GM23338 (cell line): Measurements from ENCODE around the gene ZCCHC2. TPM values are rescaled to one million over a fixed set of nuclear protein-coding genes. Genes with fewer than 3 reads are reported as not detected.

Experiments
- ATAC-seq: fragments of 200-7000 bp; cut with Tn5 transposase; 3 replicates; pipeline ENCODE4 v1.9.1; 2020
- DNase-seq: peaks from one replicate; pipeline ENCODE4 v3.0.0-alpha.2; 2015; ENCODE audit warnings: low spot score
- H2AFZ ChIP-seq: fragments of 200-600 bp; sonication (generic); 2 replicates; pipeline ENCODE4 v1.8.0; 2016; ENCODE audit warnings: antibody characterized with exemption, mild to moderate bottlenecking, moderate library complexity
- H3F3A ChIP-seq: fragments of 200-600 bp; sonication (generic); replicated peaks from 2 replicates; pipeline ENCODE4 v1.8.0; 2017; ENCODE audit warnings: antibody characterized with exemption, mixed run types, low read depth
- H3K27ac ChIP-seq: fragments of 200-600 bp; sonication (generic); 2 replicates; pipeline ENCODE4 v1.6.1; 2016; ENCODE audit warnings: low read depth
- H3K27me3 ChIP-seq: fragments of 200-600 bp; sonication (generic); 2 replicates; pipeline ENCODE4 v1.8.0; 2016; ENCODE audit warnings: mild to moderate bottlenecking, mixed run types, moderate library complexity; ENCODE audit not compliant: insufficient read depth
- H3K36me3 ChIP-seq: fragments of 200-600 bp; sonication (generic); 2 replicates; pipeline ENCODE4 v1.8.0; 2016; ENCODE audit warnings: mild to moderate bottlenecking; ENCODE audit not compliant: insufficient read depth
- H3K4me1 ChIP-seq: fragments of 200-600 bp; sonication (generic); 2 replicates; pipeline ENCODE4 v1.8.0; 2016; ENCODE audit warnings: mild to moderate bottlenecking, moderate library complexity; ENCODE audit not compliant: insufficient read depth
- H3K4me2 ChIP-seq: fragments of 200-600 bp; sonication (generic); 2 replicates; pipeline ENCODE4 v1.7.1; 2017; ENCODE audit warnings: mixed run types
- H3K4me3 ChIP-seq: fragments of 200-600 bp; sonication (generic); 2 replicates; pipeline ENCODE4 v1.6.1; 2016; ENCODE audit warnings: mixed run types
- H3K79me2 ChIP-seq: fragments of 200-600 bp; sonication (generic); replicated peaks from 2 replicates; pipeline ENCODE4 v1.8.0; 2017; ENCODE audit warnings: mild to moderate bottlenecking; ENCODE audit not compliant: insufficient read depth
- H3K9me2 ChIP-seq: fragments of 200-600 bp; sonication (generic); 2 replicates; pipeline ENCODE4 v1.8.0; 2017; ENCODE audit not compliant: insufficient read depth
- H4K20me1 ChIP-seq: fragments of 200-600 bp; sonication (generic); replicated peaks from 2 replicates; pipeline ENCODE4 v1.8.0; 2017; ENCODE audit warnings: mild to moderate bottlenecking; ENCODE audit not compliant: insufficient read depth
- H3K27ac Mint-ChIP-seq: 2 replicates; pipeline ENCODE4 v1.8.0; 2020; ENCODE audit warnings: inconsistent platforms, mild to moderate bottlenecking, moderate library complexity, mixed read lengths
- H3K27me3 Mint-ChIP-seq: 3 replicates; pipeline ENCODE4 v1.8.0; 2022; ENCODE audit warnings: low read depth, mild to moderate bottlenecking, moderate library complexity, mixed read lengths, inconsistent platforms; ENCODE audit not compliant: insufficient read depth, poor library complexity
- H3K36me3 Mint-ChIP-seq: 3 replicates; pipeline ENCODE4 v1.8.0; 2021; ENCODE audit warnings: low read depth, mild to moderate bottlenecking, inconsistent platforms, moderate library complexity, mixed read lengths
- H3K4me1 Mint-ChIP-seq: 3 replicates; pipeline ENCODE4 v1.8.0; 2020; ENCODE audit warnings: mild to moderate bottlenecking, inconsistent platforms, mixed read lengths
- H3K4me3 Mint-ChIP-seq: 3 replicates; pipeline ENCODE4 v1.8.0; 2021; ENCODE audit warnings: moderate library complexity, mild to moderate bottlenecking, inconsistent platforms, mixed read lengths
- H3K9me3 Mint-ChIP-seq: 3 replicates; pipeline ENCODE4 v1.8.0; 2020; ENCODE audit warnings: moderate library complexity, mild to moderate bottlenecking, inconsistent platforms, mixed read lengths
- CREB1 ChIP-seq: fragments of 250-450 bp; sonication (Bioruptor Pico); IDR thresholded peaks from 2 replicates; pipeline ENCODE4 v1.5.0; 2020; ENCODE audit warnings: low read depth, mild to moderate bottlenecking, moderate library complexity
- CTCF ChIP-seq, 2 experiments: fragments of 200-600 bp in 1 of 2; sonication (generic) in 1 of 2; conservative IDR thresholded peaks; 2 replicates each; pipeline versions ENCODE4 v1.5.1 to v1.6.1; 2016 to 2017; ENCODE audit warnings: antibody characterized with exemption in 2 of 2, low read depth in 2 of 2, mild to moderate bottlenecking in 2 of 2, moderate library complexity in 1 of 2
- ETS1 ChIP-seq: IDR thresholded peaks from 2 replicates; pipeline ENCODE4 v1.6.1; 2016; ENCODE audit warnings: antibody characterized with exemption
- EZH2 ChIP-seq: fragments of 200-600 bp; sonication (generic); IDR thresholded peaks from one replicate; pipeline ENCODE4 v1.8.0; 2017; ENCODE audit warnings: antibody characterized with exemption, mild to moderate bottlenecking, low read depth; ENCODE audit not compliant: unreplicated experiment
- JUNB ChIP-seq: IDR thresholded peaks from one replicate; pipeline ENCODE4 v1.6.1; 2016; ENCODE audit warnings: antibody characterized with exemption; ENCODE audit not compliant: unreplicated experiment
- POLR2AphosphoS5 ChIP-seq: IDR thresholded peaks from 2 replicates; pipeline ENCODE4 v1.6.1; 2016; ENCODE audit warnings: antibody characterized with exemption, low read depth
- REST ChIP-seq: IDR thresholded peaks from one replicate; pipeline ENCODE4 v1.6.1; 2018; ENCODE audit warnings: antibody characterized with exemption; ENCODE audit not compliant: unreplicated experiment
- ZNF114 ChIP-seq: fragments of 250-450 bp; sonication (Bioruptor Pico); IDR thresholded peaks from 2 replicates; pipeline ENCODE4 v1.5.0; 2020; ENCODE audit warnings: mild to moderate bottlenecking, moderate library complexity
- ZNF331 ChIP-seq: fragments of 250-450 bp; sonication (Bioruptor Pico); IDR thresholded peaks from 2 replicates; pipeline ENCODE4 v1.5.0; 2020; ENCODE audit warnings: low read depth, mild to moderate bottlenecking, moderate library complexity
- ZNF462 ChIP-seq: fragments of 250-450 bp; sonication (Bioruptor Pico); IDR thresholded peaks from 2 replicates; pipeline ENCODE4 v1.5.0; 2020; ENCODE audit warnings: mild to moderate bottlenecking, moderate library complexity
- polyA plus RNA-seq: library from polyadenylated mRNA; unstranded; fragments of >200 nt; fragmentation: Nextera tagmentation; extraction: Ambion mirVana; gene quantifications from 2 replicates; pipeline ENCODE4 v1.2.1, GENCODE V29; 2016
- total RNA-seq: library from RNA; depleted of rRNA; stranded (reverse); fragments of >200 nt; shearing (Covaris generic); gene quantifications from 2 replicates; pipeline ENCODE4 v1.2.3, GENCODE V29; 2014

ZCCHC2 gene
- total and polyA plus RNA-seq, 2 experiments from 2014 or later: 5.4 to 15.4 TPM

GRCh38 chr18:62602706-62603105, 79.9 kb downstream of the ZCCHC2 start:
- no peaks in the 10 kb centered on the region; the same call in 1 of the 2 replicates for H3K36me3 ChIP-seq
- no peaks in the 10 kb centered on the region for H3K79me2 ChIP-seq
- peaks cover 15% of the 10 kb centered on the region for H3K27me3 ChIP-seq
- no peak overlapping the region for H3K27ac ChIP-seq
- DNase-seq (no peak), ATAC-seq (no peak)
- no peak overlapping the region for H3K4me3 ChIP-seq
- TF ChIP-seq ZNF462 (no peak), CTCF (conservative IDR thresholded peaks at IDR 0.05; ENCODE audit: low read depth in 2 of 2) (no peak), POLR2AphosphoS5 (no peak)
- no peaks in the 10 kb centered on the region for H3K9me2 ChIP-seq
- Mint-ChIP-seq H3K36me3 (no peaks in the 10 kb centered on the region), H3K9me3 (no peaks in the 10 kb centered on the region), H3K4me1 (peaks cover 10% of the 10 kb centered on the region), H3K4me3 (no peak overlapping the region), H3K27me3 (peaks cover 22% of the 10 kb centered on the region), H3K27ac (no peak overlapping the region)
- no peak overlapping the region for H3K4me2 ChIP-seq
- no peaks in the 10 kb centered on the region; the same call in 1 of the 2 replicates for H3K4me1 ChIP-seq
- H3F3A ChIP-seq: no peaks in the 10 kb centered on the region
- H2AFZ ChIP-seq: no peak overlapping the region
- no peaks in the 10 kb centered on the region for H4K20me1 ChIP-seq

GRCh38 chr18:62603211-62603610, 80.4 kb downstream of the ZCCHC2 start:
- H3K27ac Mint-ChIP-seq: no peak overlapping the region
- no peak for TF ChIP-seq REST
- TF ChIP-seq ZNF114: no peak
- TF ChIP-seq CREB1: no peak
- no peak for TF ChIP-seq EZH2
- TF ChIP-seq ZNF331 (CRISPR knock-in tag): no peak
- no peak for TF ChIP-seq POLR2AphosphoS5
- no peak for TF ChIP-seq ETS1
- TF ChIP-seq JUNB: no peak

More at GRCh38 chr18:62603211-62603610, 80.4 kb downstream of the ZCCHC2 start:
- H4K20me1 ChIP-seq: no peaks in the 10 kb centered on the region
- no peak overlapping the region for H3K27ac ChIP-seq
- no peaks in the 10 kb centered on the region for H3K9me2 ChIP-seq
- no peaks in the 10 kb centered on the region for H3K79me2 ChIP-seq
- no peak overlapping the region for H3K4me2 ChIP-seq
- Mint-ChIP-seq H3K36me3 (no peaks in the 10 kb centered on the region), H3K4me3 (no peak overlapping the region), H3K27me3 (peaks cover 20% of the 10 kb centered on the region), H3K9me3 (no peaks in the 10 kb centered on the region), H3K4me1 (peaks cover 10% of the 10 kb centered on the region)
- H3F3A ChIP-seq: no peaks in the 10 kb centered on the region
- H3K4me3 ChIP-seq: no peak overlapping the region
- H3K27me3 ChIP-seq: peaks cover 10% of the 10 kb centered on the region; the same call in 1 of the 2 replicates
- no peak for DNase-seq
- no peaks in the 10 kb centered on the region; the same call in 1 of the 2 replicates for H3K36me3 ChIP-seq
- no peak overlapping the region for H2AFZ ChIP-seq
- H3K4me1 ChIP-seq: no peaks in the 10 kb centered on the region; the same call in 1 of the 2 replicates
- no peak for ATAC-seq
